Fibroblast of pulmonary artery (primary cell): ENCODE data around the gene EEF2K.

Experiments used
- DNase-seq: peaks from one replicate; pipeline ENCODE4 v3.0.0-alpha.2; 2010; ENCODE audit warnings: low read depth
- H3K4me3 ChIP-seq: replicated peaks from 2 replicates; pipeline ENCODE4 v1.5.1; 2011; ENCODE audit warnings: low read depth, mild to moderate bottlenecking, control low read depth, low read length, moderate library complexity
- CTCF ChIP-seq: IDR thresholded peaks from 2 replicates; pipeline ENCODE4 v1.5.1; 2011; ENCODE audit warnings: mild to moderate bottlenecking, control low read depth, low read length, inconsistent platforms; ENCODE audit errors: missing control alignments

The EEF2K gene

GRCh38 chr16:22264786-22265185 lies 58.7 kb downstream of the EEF2K start:
- TF ChIP-seq CTCF: no peak
- no peak overlapping the region for H3K4me3 ChIP-seq
- DNase-seq: no peak

- no peak for TF ChIP-seq CTCF
- H3K4me3 ChIP-seq: no peak overlapping the region
- no peak for DNase-seq
Measured at GRCh38 chr16:22265351-22265750, 59.3 kb downstream of the EEF2K start.

- TF ChIP-seq CTCF: no peak
- DNase-seq: no peak
- no peak overlapping the region for H3K4me3 ChIP-seq
Measured at GRCh38 chr16:22266546-22266945, 60.5 kb downstream of the EEF2K start.

GRCh38 chr16:22267764-22268163 lies 61.7 kb downstream of the EEF2K start:
- TF ChIP-seq CTCF: no peak
- H3K4me3 ChIP-seq: no peak overlapping the region
- DNase-seq: no peak

- TF ChIP-seq CTCF: no peak
- DNase-seq: no peak
- H3K4me3 ChIP-seq: no peak overlapping the region
Measured at GRCh38 chr16:22270525-22270924, 64.4 kb downstream of the EEF2K start.

GRCh38 chr16:22272870-22273650 lies 67.0 kb downstream of the EEF2K start:
- no peak overlapping the region for H3K4me3 ChIP-seq

More at GRCh38 chr16:22272870-22273650, 67.0 kb downstream of the EEF2K start:
- no peak for TF ChIP-seq CTCF
- DNase-seq: no peak
